Measurements from ENCODE around the gene GLUD2.
A peak's percentile ranks its signal among the peaks of the same experiment; 100 is the strongest.
"Not testable (repeated sequence)": the region's sequence is repeated elsewhere in the genome, so short reads cannot be mapped to it uniquely, and the experiment has no call there.

Gene GLUD2

GRCh38 chrX:121047441-121048419, at the start of gene GLUD2:
GLUD2 (plus strand) TSS chrX:121047610; CDS start chrX:121047685, 75 bp downstream.
- not testable (repeated sequence) for DNase-seq

GRCh38 chrX:120999413-120999812, 48.0 kb upstream of the GLUD2 start:
- no peak for DNase-seq

GRCh38 chrX:121000589-121000988, 46.8 kb upstream of the GLUD2 start:
- no peak for DNase-seq

- no peak for DNase-seq
Measured at GRCh38 chrX:121008920-121009319, 38.5 kb upstream of the GLUD2 start.

GRCh38 chrX:121009764-121010163, 37.6 kb upstream of the GLUD2 start:
- no peak for DNase-seq

- DNase-seq = no peak
Measured at GRCh38 chrX:121010218-121010617, 37.2 kb upstream of the GLUD2 start.

- no peak for DNase-seq
Measured at GRCh38 chrX:121011254-121011653, 36.2 kb upstream of the GLUD2 start.

- no peak for DNase-seq
Measured at GRCh38 chrX:121013897-121014455, 33.4 kb upstream of the GLUD2 start.

- DNase-seq = no peak
Measured at GRCh38 chrX:121014826-121015225, 32.6 kb upstream of the GLUD2 start.

GRCh38 chrX:121028419-121028818, 19.0 kb upstream of the GLUD2 start:
- DNase-seq = peak; percentile 6

- no peak for DNase-seq
Measured at GRCh38 chrX:121030083-121030482, 17.3 kb upstream of the GLUD2 start.

GRCh38 chrX:121032531-121032930, 14.9 kb upstream of the GLUD2 start:
- no peak for DNase-seq

- DNase-seq = no peak
Measured at GRCh38 chrX:121036137-121036536, 11.3 kb upstream of the GLUD2 start.

GRCh38 chrX:121036951-121037350, 10.5 kb upstream of the GLUD2 start:
- DNase-seq = no peak

- no peak for DNase-seq
Measured at GRCh38 chrX:121050781-121051180, 3.4 kb downstream of the GLUD2 start.

GRCh38 chrX:121052122-121052521, 4.7 kb downstream of the GLUD2 start:
- no peak for DNase-seq

GRCh38 chrX:121062289-121062688, 14.9 kb downstream of the GLUD2 start:
- DNase-seq = no peak

- no peak for DNase-seq
Measured at GRCh38 chrX:121064579-121064978, 17.2 kb downstream of the GLUD2 start.

- DNase-seq = peak; percentile 49
Measured at GRCh38 chrX:121084247-121084646, 36.8 kb downstream of the GLUD2 start.

GRCh38 chrX:121084903-121085611, 37.6 kb downstream of the GLUD2 start:
- no peak for DNase-seq

- no peak for DNase-seq
Measured at GRCh38 chrX:121085612-121086010, 38.2 kb downstream of the GLUD2 start.

GRCh38 chrX:121093011-121093410, 45.6 kb downstream of the GLUD2 start:
- DNase-seq = no peak

Data from NCI-H2029 (cell line).